ENCODE data around the gene PEPD.

PEPD gene

GRCh38 chr19:33404506-33405253 lies 116.9 kb downstream of the PEPD start:
- no peak for DNase-seq

- no peak for DNase-seq
These were observed 117.7 kb downstream of the PEPD start for GRCh38 chr19:33403973-33404304.

- DNase-seq, result no peak
These were observed 118.2 kb downstream of the PEPD start for GRCh38 chr19:33403221-33403972.

GRCh38 chr19:33402421-33403220 lies 119.0 kb downstream of the PEPD start:
- DNase-seq, result no peak

- DNase-seq, result no peak
These were observed 119.7 kb downstream of the PEPD start for GRCh38 chr19:33401683-33402420.

- DNase-seq, result no peak
These were observed 120.5 kb downstream of the PEPD start for GRCh38 chr19:33400856-33401682.

GRCh38 chr19:33399745-33400681 lies 121.6 kb downstream of the PEPD start:
- no peak for DNase-seq

- DNase-seq, result no peak
These were observed 122.4 kb downstream of the PEPD start for GRCh38 chr19:33399081-33399744.

- DNase-seq, result no peak
These were observed 123.1 kb downstream of the PEPD start for GRCh38 chr19:33398361-33399060.

GRCh38 chr19:33397536-33398360 lies 123.8 kb downstream of the PEPD start:
- no peak for DNase-seq

- DNase-seq, result no peak
These were observed 124.7 kb downstream of the PEPD start for GRCh38 chr19:33396701-33397535.

GRCh38 chr19:33395561-33396550 lies 125.7 kb downstream of the PEPD start:
- DNase-seq, result no peak

GRCh38 chr19:33394723-33395560 lies 126.6 kb downstream of the PEPD start:
- no peak for DNase-seq

GRCh38 chr19:33394006-33394722 lies 127.4 kb downstream of the PEPD start:
- DNase-seq, result no peak
